Hepatocyte (in vitro differentiated cells): ENCODE results near the gene PRND.

Experiments used
- EZH2 ChIP-seq: fragments of 200-600 bp; sonication (generic); IDR thresholded peaks from 2 replicates; pipeline ENCODE4 v1.6.1; 2016; ENCODE audit warnings: antibody characterized with exemption, mild to moderate bottlenecking, borderline replicate concordance
- EZH2phosphoT487 ChIP-seq: fragments of 200-600 bp; sonication (generic); IDR thresholded peaks from one replicate; pipeline ENCODE4 v1.6.1; 2018; ENCODE audit warnings: antibody characterized with exemption, mild to moderate bottlenecking, low read depth, moderate library complexity; ENCODE audit not compliant: unreplicated experiment, severe bottlenecking
- TF ChIP-seq, protein P1 (sequence below): fragments of 200-600 bp; sonication (generic); IDR thresholded peaks from 2 replicates; pipeline ENCODE4 v1.5.1; 2016; ENCODE audit warnings: antibody characterized with exemption, mild to moderate bottlenecking; ENCODE audit not compliant: poor library complexity

DNA sequence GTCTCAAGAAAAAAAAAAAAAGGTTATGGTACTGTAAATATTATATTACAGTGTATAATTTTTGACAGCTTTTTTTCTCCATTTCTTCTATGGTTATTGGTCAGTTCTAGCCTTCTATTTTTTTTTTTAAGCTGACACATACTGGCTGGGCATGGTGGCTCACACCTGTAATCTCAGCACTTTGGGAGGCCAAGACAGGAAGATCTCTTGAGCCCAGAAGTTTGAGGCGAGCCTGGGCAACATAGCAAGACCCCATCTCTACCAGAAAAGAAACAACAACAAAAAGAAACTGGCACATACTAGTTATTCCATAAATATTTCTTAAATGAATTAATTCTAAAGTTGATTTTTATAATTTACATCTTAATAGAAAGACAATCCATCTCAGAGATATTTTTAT lies 27.6 kb upstream of the PRND start:
- TF ChIP-seq, protein P1, sequence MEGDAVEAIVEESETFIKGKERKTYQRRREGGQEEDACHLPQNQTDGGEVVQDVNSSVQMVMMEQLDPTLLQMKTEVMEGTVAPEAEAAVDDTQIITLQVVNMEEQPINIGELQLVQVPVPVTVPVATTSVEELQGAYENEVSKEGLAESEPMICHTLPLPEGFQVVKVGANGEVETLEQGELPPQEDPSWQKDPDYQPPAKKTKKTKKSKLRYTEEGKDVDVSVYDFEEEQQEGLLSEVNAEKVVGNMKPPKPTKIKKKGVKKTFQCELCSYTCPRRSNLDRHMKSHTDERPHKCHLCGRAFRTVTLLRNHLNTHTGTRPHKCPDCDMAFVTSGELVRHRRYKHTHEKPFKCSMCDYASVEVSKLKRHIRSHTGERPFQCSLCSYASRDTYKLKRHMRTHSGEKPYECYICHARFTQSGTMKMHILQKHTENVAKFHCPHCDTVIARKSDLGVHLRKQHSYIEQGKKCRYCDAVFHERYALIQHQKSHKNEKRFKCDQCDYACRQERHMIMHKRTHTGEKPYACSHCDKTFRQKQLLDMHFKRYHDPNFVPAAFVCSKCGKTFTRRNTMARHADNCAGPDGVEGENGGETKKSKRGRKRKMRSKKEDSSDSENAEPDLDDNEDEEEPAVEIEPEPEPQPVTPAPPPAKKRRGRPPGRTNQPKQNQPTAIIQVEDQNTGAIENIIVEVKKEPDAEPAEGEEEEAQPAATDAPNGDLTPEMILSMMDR, result no peak
- no peak for TF ChIP-seq EZH2phosphoT487
- TF ChIP-seq EZH2, result no peak
